IPS-NIHi11 (cell line): ENCODE data around the gene LRRC37A2.
"Not testable (repeated sequence)": the region's sequence is repeated elsewhere in the genome, so short reads cannot be mapped to it uniquely, and the experiment has no call there.

Experiments used
- DNase-seq: peaks from one replicate; pipeline ENCODE4 v3.0.0; 2012; ENCODE audit warnings: mixed read lengths, low spot score

Gene LRRC37A2

GRCh38 chr17:46598344-46598931, 86.2 kb downstream of the LRRC37A2 start:
- DNase-seq = not testable (repeated sequence)

GRCh38 chr17:46600767-46601166, 88.5 kb downstream of the LRRC37A2 start:
- DNase-seq = not testable (repeated sequence)

- DNase-seq = not testable (repeated sequence)
These were observed 90.9 kb downstream of the LRRC37A2 start for GRCh38 chr17:46603125-46603524.
